ENCODE results near the gene SNX14.
A peak's percentile ranks its signal among the peaks of the same experiment; 100 is the strongest.

The SNX14 gene

DNA sequence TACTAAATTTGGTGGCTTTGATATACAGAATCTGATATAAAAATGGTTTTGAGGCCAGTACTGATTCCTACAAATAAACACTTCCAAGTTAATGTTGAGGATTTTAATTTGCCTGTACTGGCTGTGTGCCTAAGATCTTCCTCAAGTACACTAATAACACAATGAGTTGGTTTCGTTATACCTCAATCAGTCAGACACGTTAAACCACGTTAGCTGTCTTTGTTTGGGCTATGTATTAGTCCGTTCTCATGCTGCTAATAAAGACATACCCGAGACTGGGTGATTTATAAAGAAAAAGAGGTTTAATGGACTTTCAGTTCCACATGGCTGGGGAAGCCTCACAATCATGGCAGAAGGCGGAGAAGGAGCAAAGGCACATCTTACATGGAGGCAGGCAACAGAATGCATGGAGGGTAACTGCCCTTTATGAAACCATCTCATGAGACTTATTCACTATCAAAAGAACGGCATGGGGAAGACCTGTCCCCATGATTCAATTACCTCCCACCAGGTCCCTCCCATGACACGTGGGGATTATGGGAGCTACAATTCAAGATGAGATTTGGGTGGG, 97.6 kb downstream of the SNX14 start:
- no peak for DNase-seq

DNA sequence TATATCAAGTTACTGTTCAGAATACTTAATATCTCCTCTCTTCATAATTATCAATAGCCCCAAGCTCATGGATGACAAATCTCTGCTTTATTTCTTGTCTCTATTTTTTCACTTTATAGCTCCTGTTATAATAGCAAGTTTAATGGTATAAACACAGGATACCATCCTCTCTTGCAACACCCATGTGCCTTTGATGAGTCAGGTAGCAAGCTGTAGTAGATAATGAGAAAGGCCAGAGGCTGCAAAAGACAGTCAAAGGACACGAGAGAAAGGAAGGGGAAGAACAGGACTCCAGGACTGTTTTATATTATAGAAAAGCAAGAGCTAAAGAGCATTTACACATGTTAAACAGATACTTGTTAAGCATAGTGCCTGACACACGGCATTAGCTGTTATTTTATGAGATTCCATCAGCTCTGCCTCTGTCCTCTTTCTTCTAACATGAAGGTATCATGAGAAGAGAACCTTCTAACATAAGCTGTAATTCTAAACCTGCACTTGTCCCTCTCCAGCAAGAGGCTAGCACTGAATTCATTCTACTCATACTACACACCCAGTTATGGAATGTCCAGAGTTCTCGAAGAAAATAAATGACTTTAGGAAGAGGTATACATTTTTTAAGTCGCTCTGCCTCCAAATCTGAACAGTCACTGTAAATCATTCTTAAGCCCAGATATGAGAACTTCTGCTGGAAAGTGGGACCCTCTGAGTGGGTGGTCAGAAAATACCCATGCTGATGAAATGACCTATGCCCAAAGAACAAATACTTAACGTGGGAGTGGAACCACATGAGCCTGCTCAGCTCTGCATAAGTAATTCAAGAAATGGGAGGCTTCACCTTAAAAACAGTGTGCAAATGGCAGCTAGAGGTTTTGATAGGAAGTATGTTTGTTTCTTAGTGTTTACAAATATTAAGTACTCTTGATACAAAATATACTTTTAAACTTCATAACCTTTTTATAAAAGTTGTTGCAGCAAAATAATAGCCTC, 98.8 kb downstream of the SNX14 start:
- no peak for DNase-seq

DNA sequence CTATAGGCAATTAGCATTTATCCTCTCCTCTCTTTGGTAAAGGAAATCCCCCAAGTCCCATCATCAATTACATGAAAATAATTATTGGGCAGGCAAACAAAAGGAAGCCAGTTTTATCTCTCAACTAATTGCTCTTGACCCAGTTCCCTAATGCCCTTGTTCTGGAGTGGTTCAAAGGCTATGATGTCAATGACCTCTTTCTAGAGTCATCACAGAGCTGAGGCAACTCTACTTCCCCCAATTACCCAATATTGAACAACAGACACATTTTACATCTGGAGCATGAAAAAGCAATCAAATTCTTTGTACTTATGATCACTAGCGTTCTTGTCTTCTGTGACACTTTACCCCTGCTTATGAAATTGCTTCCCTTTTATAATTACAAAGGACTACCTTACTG, 100.3 kb downstream of the SNX14 start:
- no peak for DNase-seq

DNA sequence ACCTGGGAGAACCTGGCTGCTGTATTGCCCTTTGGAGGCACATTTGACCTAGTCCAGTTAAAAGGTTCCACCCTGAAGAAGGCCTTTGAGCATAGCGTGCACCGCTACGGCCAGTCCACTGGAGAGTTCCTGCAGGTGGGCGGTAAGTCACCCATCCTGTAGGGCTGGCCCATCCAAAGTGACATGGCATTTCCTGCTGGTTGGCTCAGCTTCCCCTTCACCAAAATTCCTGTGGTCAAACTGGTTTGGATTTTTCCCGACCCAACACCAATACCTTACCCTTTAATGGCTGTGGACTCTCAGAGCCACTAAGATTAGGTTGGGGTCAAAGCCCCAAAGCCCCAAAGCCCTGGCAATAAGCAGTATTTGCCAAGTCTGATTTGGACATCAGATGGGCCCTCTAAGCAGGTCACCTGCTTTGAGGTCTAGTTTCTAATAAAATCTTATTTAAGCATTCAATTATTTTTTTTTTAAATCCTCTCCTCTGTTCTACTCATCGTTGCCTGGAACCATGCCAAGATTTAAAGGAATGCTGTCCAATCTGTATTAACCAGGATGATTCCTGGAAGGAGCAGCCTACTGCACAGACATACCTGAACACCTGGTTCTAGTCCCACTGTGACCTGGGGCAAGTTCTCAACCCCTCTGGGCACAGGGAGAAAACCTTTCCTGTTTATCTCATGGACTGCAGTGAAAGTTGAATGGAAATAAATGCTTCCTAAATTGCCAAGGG, 103.0 kb downstream of the SNX14 start:
- DNase-seq: no peak

DNA sequence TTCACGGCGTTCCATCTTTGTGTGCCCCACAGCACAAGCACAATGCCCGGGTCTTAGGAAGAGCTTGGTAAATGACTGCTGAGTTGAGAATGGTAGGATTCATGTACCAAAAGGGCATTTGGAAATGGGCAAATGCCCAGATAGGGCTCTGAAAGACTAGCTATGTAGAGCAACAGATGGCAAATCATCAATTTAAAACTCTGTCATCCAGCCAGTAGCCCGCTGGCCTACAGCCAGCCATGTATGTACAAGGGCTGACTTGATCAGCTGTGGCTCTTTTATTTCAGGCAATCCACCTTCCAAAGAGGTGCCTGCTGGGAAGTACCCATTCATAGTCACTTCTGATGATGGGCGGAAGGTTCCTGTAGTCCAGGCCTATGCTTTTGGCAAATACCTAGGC, 108.7 kb downstream of the SNX14 start:
- DNase-seq: no peak

GRCh38 chr6:85483846-85484245, 109.8 kb downstream of the SNX14 start:
- no peak for DNase-seq

- DNase-seq: peak; percentile 78
Observed at GRCh38 chr6:85482905-85483700, 110.6 kb downstream of the SNX14 start.

GRCh38 chr6:85482206-85482904, 111.3 kb downstream of the SNX14 start:
- DNase-seq: no peak

- DNase-seq: no peak
Observed at GRCh38 chr6:85479208-85479607, 114.5 kb downstream of the SNX14 start.

GRCh38 chr6:85476532-85476931, 117.1 kb downstream of the SNX14 start:
- no peak for DNase-seq

GRCh38 chr6:85473748-85474147, 119.9 kb downstream of the SNX14 start:
- no peak for DNase-seq

GRCh38 chr6:85472744-85473143, 120.9 kb downstream of the SNX14 start:
- no peak for DNase-seq

- no peak for DNase-seq
Observed at GRCh38 chr6:85470023-85470410, 123.6 kb downstream of the SNX14 start.

- DNase-seq: no peak
Observed at GRCh38 chr6:85469276-85470022, 124.2 kb downstream of the SNX14 start.

DNA sequence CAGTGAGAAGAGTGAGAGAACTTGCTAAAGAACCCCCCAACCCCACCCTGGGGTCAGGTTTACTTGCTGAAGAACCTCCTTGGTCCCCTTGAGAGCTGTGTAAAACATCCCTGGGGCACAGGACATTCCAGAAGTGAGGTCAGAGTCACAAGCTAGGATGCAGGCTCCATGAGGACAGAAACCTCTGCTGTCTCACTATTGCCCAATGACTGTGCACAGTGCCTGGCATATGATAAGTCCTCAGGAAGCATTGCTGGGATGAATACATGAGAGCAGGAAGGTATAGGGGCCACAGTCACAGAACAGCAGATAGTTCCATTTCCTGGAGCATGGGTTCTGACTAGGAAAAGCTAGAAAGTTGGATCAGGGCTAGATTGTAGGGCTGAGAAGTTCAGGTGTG, 125.3 kb downstream of the SNX14 start:
- no peak for DNase-seq

DNA sequence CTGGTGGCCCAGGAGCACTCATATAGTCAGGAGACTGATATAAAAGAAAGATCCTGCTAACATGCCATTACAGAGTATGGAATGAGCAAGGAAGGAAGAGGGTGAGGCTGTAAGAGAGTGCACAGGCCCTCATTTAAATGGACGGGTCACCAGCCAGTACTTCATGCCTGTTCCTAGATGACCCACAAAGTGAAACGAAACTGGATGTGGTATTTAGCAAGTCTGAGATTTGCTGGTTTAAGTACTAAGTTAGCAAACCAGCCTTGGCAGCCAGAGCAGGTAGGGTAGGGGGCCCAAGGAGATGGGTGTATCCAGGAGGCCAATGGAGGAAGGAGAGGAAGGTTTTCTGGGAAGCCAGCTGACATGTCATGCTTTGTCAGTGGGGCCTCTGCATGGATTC, 127.9 kb downstream of the SNX14 start:
- no peak for DNase-seq

DNA sequence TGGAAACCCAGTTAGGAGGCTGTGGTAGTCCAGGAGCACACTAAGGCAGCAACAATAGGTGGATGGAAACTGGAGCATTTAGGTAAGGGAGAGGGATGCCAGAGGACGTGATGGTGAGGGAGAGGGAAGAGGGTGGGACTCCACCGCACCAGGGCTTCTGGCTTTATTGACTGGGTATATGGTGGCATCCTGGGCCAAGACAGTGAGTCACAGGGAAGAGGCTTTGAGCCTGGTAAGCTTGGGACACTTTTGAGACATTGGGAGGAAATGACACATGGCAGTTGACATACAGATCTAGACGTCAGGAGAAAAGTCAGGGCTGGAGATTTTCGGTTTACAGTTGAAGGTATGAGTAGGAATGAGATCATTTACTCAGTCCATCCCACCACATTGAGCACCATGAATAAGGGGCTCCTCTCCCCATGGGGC, 128.9 kb downstream of the SNX14 start:
- DNase-seq: no peak

DNA sequence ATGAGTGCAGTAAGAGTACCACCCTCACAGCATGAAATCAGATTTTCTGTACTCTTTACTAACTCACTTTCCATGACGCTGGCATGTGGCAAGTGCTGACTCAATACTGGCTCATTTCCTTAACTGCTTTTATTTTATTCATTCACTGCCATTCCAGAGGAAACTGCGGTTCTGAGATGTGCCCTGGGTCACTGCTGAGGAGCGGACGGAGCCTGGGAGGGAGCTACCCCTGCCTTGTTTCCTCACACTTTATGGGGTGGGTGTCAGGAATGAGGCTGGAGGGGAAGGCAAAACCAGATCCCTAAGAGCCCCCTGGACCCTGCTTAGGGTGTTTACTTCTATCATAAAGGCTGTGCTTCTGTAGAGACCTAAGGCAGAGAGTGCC, 129.4 kb downstream of the SNX14 start:
- DNase-seq: peak; percentile 12

DNA sequence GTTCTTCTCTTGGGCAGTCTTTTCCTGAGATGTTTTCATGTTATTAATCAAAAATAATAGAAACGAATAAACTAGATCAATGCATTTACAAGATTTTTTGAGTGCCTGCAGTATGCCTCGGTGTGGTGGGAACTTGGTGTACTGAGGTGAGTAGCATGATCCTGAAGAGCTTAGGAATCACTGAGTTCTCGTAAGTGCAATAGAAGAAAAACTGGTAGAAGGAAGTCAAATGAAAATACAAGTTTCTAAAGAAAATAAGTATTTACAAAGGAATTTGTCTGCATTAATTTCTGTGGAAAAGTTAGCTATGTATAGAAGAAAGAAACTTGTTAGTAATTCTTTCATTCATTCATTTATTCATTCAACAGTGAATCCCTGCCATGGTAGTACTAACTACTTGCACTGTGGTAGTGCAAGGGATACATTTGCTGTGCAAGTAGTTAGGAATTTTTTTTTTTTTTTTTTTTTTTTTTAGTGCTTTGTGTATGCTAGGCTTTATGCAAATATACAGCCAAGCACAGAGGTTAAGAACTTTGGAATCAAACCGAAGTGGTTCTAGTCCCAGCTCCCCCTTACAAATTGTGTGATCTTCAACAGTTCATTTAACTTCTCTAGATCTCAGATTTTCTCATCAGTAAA, 129.9 kb downstream of the SNX14 start:
- no peak for DNase-seq

DNA sequence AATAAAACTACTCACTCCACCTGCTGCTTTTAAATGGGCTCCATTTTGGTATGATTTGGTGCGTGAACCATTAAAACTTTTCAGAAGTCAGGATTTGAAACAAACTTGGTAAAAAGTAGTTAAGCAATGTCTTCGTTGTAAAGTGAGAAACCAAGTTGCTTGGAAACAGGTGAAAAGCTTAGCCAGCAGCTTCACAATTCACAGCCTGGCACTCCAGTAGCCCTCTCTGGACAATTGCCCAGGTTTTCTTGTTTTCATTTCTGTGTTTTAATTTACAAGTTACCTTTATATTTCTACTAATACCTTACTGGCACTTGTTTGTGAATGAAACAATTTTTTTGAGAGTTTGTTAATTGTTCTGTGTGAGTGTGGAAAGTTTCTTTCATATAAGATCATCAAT, 131.0 kb downstream of the SNX14 start:
- no peak for DNase-seq

DNA sequence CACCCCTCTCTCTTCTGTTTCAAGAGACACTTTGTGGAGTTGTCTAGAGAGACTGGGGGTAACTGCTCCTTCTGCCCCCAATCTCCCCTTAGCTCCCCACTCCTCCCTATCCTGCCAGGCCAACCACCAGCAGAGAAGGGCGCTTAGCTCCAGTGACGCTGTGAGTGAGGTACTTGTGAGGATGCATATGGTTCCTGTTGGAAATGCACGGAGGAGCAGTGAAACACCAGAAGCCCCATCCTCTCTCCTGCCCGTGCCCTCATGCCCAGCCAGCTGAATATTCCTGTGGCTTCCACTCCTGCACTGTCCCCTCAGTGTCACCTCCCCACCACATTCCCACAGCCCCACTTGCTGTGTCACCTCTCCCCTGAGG, 131.9 kb downstream of the SNX14 start:
- DNase-seq: no peak
